Fibroblast of skin of right biceps (primary cell): Measurements from ENCODE around the gene SNRPD3.
"Not testable (repeated sequence)": the region's sequence is repeated elsewhere in the genome, so short reads cannot be mapped to it uniquely, and the experiment has no call there.

Experiments
- DNase-seq: peaks from one replicate; pipeline ENCODE4 v3.0.0-alpha.2; 2013

The SNRPD3 gene

DNA sequence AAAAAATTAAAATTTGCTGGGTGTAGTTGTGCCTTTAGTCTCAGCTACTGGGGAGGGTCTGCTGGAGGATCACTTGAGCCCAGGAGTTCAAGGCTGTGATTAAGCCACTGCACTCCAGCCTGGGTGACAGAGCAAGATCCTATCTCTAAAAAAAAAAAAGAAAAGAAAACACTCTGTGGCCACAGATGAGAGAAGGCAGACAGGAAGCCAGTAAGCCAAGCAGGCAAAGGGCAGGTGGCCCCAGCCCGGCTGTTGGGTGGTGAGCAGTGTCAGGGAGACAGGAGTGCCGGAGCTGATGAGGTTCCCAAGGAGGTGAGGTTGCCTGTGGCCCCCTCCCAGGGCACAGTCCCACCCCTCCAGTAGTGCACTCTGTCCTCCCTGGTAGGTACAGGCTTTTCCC lies 66.8 kb downstream of the SNRPD3 start:
- not testable (repeated sequence) for DNase-seq
